NCI-H82 (cell line): ENCODE measurements around the gene PCBD1.
A peak's percentile ranks its signal among the peaks of the same experiment; 100 is the strongest.

ENCODE experiments used
- DNase-seq: peaks from one replicate; lab custom pipeline; 2025; lab: John Stamatoyannopoulos, UW

PCBD1 gene

DNA sequence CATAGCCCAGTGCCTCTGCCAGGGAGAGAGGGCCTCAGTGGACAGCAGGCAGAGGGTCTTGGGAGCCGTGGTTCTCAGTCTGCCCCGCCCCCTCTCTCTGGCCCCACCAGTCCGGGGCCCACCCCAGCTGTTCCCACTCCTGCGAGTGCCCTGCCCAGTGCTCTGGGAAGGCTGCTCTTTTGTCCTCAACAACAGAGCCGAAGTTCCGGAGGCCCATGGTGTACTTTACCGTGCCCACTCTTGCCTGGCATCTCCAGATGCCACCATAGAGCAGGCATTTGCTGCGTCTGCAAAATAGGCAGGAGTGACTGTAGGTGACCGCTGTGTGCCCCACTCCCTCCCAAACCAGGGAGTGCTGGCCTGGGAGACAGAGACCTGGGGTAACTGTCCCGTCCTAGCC is 29.3 kb upstream of the PCBD1 start:
- no peak for DNase-seq

DNA sequence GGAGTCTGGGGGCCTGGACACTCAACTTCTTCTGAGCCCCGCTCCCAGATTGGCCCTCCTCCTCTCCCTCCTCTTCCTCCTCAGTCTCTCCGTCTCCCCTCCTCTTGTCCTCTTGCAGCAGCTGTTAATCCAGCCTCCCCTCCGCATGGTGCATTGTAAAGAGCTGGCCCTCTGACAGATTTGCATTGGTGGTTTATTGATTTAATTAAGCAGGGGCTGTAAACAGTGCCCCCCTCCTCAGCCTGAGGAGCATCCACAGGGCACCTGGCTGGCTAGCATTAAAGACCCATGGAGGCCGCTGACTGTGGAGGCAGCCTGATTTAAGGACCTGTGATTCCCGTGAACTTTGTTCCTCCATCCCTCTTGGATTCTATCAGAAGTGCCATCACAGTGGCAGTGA is 28.9 kb upstream of the PCBD1 start:
- peak; percentile 81 for DNase-seq

DNA sequence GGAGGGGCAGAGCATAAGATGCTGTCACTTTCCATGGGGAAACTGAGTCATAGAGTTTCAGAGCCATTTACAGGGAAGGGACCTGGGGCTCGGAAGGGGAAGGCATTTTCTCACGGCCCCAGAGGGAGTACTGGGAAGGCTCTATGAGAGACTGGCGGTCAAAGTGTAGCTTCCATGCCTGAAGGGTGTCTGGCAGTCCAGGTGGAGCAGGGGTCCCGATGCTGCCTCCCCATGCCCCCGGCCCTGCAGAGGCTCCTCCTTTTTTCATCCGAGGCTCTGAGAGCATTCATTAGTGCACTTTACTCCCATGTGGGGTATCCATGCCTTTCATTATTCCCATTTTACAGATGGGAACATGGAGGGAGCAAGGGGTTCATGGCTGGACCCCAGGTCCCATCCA is 27.9 kb upstream of the PCBD1 start:
- no peak for DNase-seq

DNA sequence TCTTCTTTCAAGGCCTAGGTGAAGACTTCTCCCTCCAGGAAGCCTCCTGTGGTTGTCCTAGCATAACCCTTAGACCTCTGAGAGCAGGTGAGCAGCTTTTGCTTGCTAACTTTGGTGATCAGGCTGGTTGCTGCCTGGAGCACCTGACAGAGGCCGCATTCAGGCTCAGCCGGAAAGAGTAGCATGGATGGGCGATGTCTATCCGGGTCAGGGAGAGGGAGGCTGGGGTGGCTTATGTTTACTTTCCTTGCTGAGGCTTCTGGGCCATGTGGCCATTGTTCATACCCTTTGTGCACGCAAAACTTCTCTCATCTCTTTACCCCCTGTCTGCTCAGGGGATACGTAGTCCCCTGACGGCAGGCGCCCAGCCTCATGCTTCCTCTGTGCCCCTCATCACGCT is 27.4 kb upstream of the PCBD1 start:
- no peak for DNase-seq

DNA sequence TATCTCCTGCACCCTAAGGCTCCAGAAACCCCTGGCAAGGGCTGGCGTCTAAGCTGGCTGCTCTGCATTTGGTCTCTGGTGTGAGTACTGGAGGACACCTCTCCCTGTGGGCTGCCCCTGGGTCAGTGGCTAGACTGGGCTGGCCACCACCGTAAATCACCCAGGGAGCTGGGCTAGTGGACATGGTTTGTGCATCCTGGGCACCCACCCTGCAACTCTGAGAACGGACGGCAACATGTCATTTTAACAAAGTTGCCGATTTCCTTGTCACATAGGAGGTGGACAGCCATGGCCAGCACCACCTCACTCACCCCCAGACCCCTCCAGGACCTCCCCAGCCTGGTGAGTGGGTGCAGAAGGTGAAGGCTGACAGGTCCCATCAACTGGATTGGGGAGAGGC is 26.8 kb upstream of the PCBD1 start:
- DNase-seq, result no peak

DNA sequence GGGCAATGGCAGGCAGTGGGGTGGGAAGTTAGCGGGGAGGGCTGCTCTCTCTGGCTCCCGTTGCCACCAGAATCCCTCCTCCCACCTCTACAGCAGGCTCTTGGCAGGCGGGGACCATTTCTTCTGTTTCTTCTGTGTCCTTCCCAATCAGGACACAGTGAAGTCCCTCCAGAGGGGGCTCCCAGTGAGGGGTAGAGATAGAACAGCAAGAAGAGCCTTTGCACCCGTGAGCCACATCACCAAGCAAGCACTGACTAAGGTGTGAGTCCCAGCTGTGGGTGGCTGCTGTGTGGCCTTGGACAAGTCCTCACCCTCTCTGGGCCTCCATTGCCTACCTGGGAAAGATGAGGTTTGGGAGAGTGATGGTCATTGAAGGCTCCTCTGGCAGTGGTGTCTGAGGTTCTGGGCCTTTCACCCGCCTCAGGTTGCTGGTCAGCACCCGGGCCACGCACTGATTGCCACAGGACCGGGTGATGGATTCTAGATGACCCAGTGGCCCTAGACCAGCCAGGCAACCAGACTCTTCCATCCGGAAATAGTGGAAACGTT is 26.0 kb upstream of the PCBD1 start:
- DNase-seq, result no peak

DNA sequence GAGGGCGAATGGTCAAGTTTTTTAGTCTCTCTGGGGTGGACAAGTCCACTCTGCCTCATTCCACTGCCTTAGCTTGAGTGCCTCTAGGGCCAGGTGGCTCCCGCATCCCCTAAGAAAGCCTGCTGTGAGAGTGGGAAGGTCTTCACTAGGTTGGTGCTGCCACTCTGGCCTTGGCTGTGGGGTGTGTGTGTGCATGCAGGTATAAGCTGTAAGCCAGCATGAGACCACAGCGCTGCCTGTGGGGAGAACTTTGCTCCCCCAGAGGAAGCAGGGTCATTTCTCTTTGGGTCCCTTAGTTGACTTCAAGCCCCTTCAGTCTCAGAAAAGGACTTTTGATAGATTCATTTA is 25.5 kb upstream of the PCBD1 start:
- no peak for DNase-seq

DNA sequence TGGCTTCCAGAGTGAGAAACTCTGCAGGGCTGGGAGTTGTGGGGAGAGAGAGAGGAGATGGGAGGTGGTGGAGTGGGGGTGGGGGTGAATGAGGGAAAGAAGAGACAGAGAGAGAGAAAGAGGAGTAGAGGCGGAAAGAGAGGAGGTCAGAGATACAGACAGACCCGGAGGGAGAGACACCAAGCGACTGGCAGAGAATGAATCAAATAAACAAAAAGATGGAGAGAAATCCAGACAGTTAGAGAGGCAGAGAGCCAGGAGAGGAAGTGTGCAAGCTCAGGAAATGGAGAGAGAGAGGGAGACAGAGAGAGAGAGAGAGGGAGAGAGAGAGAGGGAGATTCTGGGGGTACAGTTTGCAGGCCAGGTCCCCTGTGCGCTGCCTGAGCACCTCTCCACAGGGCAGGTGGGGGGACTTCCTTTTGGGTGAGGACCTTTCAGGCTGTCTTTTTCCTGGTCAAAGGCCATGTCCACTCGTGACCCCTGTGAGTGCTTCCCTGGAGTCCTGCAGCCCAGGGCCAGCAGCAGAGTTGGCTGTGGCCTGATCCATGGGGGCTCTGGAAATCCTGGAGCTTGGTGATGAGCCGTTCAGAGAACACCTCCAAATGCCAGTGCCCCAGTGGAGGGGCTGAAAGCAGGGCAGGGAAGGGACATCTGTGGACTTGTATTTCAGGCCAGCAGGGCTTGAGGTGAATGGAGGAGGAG is 25.0 kb upstream of the PCBD1 start:
- DNase-seq, result no peak

DNA sequence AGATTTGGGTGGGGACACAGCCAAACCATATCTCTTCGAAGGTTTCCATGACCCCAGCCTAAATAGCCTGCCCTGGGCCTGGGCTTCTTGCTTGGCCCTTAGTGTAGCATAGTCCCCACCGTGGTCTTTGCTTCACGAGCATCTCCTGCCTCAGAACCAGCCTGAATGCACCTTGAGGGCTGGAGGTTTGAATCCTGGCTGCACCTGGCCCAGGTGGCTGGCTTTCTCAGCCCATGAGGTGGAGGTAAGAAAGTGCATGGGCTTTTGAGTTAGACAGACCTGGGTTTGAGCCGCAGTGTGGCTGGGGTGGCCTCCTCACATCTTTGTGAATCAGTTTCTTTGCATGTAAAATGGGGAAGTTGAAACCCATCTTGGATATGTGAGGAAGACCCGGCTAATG is 24.2 kb upstream of the PCBD1 start:
- no peak for DNase-seq

DNA sequence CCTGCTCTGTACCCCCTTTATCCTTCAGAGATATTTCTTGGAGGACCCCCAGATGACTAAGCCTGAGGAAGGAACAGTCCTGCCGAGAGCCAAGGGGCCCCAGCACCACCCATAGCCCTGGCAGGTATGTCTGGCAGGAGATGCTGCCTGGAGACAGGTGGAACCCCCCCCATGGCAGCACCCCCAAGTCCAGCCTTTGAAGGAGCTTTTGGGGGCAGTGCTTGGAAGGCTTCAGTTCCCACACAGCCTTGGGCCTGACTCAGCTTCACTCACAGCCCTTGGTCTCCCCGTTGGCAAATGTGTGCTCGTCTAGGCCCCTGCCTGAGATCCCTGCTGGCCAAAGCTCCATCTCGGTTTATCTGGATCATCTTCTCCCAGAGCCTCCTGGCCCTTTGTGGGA is 23.0 kb upstream of the PCBD1 start:
- DNase-seq, result no peak

DNA sequence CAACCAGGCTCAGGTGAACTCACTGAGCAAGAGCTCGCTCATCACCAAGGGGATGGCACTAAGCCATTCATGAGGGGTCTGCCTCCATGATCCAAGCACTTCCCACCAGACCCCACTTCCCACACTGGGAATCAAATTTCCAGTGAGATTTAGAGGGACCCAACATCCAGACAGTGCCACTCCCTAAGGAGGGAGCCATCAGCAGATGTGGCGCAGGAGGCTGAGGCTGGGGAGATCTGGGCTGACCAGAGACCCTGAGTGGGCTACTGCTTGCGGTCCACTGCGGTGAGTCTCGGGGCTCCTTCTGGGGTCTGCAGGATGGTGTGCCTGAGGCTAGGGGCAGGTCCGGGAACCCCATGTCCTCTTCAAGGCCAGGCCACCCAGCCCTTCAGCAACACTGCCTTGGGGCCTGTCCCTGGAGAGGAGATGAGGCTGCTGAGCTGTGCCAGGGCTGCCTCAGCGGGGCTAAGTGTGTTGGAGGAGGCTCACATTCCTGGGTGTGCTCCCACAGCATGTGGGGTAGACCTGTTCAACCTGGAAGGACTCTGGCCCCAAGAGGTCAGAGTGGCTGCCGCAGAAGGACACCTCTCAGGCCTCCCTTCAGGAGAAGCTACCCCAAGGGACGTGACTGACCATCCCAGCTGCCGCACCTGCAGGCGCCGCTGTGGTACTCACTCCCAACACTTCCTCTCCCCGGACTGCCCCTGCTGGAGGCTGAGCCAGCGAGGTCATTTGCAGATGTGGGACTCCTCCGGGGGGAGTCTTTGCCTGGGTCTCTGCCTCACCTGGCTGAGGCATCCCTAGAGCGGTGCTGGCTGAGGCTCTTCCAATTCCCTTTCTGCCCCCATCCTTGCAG is 22.3 kb upstream of the PCBD1 start:
- DNase-seq, result no peak

DNA sequence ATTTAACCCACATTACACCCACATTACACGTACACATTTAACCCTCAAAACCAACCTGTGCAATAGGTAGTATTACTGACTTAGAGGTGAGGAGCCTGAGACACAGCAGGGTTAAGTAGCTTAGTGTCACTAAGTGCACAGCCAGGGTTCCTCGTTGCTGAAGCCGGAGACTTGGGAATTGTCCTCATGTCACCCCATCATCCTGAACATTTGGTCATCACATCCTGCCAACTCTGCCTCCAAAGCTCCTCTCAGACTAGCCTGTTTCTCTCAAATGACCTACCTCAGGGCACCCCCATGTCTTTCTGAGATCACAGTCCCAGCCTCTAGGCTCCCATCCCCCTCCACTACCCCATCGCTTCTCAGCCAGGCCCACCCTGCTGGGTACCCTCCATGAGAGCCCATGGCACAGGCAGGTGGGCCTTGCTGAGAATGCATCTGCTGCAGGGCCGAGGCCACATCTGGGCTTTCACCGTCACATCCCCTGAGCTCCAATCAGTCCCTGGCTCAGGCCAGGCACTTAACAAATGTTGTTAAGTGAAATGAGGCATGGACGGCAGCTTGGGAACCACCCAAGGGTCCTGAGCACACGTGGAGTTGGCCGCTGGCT is 21.1 kb upstream of the PCBD1 start:
- peak; percentile 81 for DNase-seq

DNA sequence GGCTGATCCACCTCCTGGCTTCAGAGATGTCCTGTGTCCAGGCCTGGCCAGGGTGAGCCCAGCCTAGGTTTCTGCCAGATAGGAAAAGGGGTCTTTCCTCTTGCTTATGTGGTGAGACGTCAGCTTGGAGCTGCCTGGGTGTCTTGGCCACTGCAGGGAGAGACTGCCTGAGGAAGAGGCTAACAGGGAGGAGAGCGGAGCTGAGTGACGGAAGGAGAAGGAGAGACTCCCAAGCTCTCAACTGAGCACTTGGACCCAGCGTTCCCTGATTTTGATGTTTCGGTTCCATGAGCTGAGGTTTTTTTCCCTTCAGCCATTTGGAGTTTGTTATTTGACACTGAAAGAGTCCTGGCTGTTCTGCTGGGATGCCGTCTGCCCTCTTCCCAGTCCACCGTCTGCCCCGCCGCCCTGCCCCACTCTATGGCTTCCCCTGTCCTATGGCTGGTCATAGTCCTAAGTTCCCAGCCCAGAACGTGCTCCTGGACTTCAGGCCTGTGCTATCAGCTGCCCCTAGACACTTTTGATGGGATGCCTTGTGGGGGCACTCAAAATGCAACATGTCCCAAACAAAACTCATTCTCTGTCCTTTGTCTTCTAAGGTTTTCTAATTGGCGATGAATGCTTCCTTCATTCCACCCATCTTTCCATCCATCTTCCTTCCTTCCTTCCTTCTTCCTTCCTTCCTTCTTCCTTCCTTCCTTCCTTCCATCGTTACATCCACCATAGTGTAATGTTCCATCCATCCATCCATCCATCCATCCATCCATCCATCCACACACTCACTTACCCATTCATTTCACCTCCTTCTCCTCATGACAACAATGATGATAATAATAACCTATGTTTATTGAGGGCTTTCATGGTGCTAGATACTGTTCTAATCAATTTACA is 20.3 kb upstream of the PCBD1 start:
- no peak for DNase-seq

DNA sequence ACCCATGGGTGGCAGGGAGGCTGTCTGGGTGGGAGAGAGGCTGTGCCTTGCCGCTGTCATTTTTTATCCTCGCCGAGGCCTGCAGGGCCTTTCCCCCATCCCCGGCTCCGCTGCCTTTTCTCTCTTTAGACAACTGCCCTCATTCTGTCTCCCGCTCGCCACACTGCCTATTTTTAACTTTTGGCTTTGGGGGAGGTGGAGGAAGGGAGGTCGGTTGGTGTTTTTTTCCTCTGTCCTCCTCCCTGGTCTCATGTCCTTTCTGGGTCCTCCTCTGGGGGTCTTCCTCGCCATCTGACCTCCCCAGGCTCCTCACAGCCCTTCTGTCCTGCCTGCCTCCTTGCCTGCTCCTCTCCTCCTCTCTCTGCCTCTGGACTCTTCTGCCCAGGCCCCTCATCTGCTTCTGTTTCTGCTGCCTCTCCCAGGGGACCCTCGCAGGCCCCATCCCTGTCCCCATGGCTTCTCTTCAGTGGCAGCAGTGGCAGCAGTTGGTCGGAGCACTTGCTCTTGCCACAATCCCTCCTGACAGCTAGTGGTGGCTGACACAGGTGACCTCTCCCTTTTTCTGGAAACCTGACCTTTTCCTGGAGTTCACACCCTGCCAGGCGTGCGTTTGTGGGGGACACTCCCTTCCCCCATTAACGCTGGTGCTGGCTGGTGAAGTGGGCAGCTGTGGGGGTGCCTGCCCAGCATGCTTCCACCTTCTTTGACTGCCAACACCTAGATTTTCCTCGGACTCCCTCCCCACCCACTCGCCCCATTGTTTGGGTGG is 19.5 kb upstream of the PCBD1 start:
- no peak for DNase-seq

DNA sequence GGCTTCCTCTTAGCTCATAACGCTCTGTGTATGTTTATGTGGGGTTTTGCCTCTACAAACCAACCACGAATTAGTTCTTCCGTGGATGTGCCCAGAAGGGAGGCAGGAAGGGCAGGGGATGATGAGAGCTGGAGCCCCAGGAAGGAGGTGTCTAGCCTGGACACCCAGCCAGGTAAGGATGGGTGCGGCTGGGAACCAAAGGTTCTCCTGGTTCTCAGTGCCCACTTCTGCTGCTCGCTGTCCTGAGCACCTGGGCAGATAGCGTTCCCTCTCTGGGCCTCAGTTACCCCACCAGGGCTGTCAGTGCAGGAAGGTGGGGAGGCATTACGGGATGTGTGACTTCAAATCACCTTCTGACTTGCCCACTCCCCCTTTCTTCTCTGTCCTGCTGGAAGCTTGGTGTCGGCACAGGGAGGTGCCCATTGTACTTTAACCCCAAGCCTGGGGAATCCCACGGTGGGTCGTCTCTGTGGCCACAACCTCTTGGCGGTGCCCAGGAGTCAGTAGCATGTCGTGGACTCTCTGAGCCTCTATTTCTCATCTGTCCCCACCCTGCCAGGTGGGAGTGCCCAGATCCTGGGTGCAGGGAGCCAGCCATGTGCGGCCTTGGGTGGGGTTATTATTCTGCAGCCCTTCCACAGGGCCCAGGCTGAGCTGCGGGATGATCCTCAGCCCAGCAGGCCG is 18.7 kb upstream of the PCBD1 start:
- DNase-seq, result no peak

DNA sequence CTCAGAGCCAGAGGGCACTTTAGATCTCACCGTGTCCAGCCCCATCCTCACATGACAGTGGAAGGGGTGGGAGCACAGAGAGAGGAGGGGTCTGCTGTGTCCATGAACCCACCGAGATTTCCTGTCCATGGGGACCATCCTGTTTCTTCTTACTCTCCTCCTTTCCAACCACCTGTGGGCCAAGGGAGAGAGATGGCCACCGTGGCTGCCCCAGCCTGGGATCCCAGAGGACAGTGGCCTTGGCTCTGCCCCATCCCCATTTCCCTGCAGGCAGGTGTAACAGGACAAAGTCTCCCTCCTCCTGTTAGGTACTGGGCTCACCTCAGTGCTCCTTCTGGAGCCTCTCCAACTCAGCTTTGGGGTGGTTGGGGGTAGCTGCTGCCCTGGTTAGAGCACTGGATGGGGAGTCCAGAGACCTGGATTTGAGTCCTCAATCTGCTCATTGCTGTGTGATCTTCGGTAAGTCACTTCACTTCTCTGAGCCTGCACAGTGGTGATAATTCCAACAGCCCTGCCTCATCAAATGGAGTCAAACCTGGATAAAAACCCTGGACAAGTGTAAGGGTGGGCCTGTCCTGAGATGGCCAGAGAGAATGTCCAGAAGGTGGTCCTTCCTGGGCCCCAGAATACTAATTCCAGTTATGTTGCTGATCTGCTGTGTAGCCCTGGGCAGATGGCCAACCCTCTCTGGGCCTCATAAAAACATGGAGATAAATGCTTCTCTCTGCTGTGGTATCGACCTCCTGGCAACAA is 17.8 kb upstream of the PCBD1 start:
- no peak for DNase-seq

DNA sequence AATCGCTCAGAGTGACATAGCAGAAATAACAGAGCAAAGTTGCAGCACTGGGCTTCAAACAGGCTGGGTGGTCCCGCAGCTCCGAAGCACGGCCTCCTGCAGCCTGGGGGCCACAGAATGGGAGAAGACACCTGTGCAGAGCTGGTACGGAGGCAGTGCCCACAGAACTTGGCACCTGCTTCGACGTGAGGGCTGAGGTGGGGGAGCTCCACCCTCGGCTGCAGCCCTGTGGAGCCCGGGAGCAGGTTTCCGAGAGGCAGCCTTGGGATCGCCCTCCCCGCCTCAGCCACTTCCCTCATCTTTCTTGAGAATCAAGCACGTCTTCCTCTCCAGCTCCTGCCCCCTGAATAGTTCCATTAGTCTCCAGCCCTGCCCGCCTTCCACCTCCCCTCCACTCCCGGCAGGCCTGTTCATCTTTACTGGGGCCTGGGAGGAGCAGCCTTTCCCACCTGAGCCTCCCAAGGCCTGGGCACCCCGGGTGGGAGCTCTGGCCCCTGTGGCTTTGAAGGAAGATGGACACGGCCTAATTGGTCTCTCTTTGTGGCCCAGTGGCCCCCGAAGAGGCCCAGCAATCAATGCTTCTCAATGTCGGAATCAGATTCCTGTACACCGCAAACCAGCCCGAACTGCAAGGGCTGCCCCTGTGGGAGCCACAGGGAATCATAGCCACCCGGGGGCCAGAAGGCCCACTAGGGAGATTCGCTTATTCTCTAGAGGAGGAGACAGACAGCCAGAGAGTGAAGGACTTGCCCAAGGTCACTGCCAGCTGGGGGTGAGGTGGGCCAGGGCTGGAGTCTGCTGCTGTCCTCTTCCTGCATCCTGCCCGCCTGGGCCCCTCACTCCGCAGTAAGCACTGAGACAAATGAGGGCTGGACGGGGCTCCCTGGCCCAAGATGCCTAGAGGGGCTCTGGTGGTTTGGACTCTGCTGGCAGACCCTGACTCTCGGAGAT is 17.0 kb upstream of the PCBD1 start:
- DNase-seq, result no peak

DNA sequence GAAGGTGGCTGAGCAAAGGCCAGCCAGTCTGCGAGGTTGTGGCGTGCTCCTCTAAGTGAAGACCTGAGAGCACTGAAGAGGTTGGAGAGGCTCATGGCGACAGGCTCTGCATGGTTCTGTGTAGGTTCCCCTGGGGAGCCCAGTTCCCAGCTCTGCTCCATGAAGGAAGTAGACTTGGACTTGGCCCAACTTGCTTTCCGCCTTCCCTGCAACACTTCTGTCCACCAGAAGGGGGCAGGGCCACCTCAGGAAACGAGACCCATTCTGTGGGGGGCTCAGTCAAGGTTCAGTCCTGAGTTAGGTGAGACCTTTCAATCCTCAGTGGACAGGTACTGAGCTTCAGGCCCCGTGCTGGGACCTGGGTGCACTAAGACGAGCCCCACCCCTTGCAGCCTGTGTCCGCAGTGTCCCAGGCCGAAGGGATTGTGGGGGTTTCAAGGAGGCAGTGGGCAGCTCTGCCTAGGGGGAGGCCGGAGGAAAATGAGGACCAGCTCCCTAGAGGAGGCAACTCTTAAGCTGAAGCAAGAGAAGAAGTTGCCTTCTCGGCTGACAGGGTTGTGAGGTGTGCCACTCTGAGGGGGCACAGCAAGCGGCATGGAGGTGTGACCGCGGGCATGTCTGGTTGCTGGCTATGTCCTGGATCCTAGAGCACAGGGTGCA is 15.0 kb upstream of the PCBD1 start:
- DNase-seq, result peak; percentile 73
